DND-41 (cell line): Measurements from ENCODE around the gene RILPL2.
A peak's percentile ranks its signal among the peaks of the same experiment; 100 is the strongest.
"Not testable (repeated sequence)": the region's sequence is repeated elsewhere in the genome, so short reads cannot be mapped to it uniquely, and the experiment has no call there.

Experiments used
- ATAC-seq: fragments of 200-7000 bp; cut with Tn5 transposase; 3 replicates; pipeline ENCODE4 v1.9.1; 2021; ENCODE audit warnings: low read depth; ENCODE audit not compliant: insufficient read depth
- DNase-seq: peaks from one replicate; pipeline ENCODE4 v3.0.0-alpha.2; 2020
- H2AFZ ChIP-seq: 2 replicates; pipeline ENCODE4 v1.6.0; 2012; ENCODE audit warnings: low read depth, low read length
- H3K27ac ChIP-seq: 2 replicates; pipeline ENCODE4 v1.5.1; 2012; ENCODE audit warnings: low read length, inconsistent platforms
- H3K27me3 ChIP-seq: fragments of 200-600 bp; sonication (generic); 2 replicates; pipeline ENCODE4 v1.6.0; 2012; ENCODE audit warnings: low read length, mild to moderate bottlenecking, inconsistent platforms; ENCODE audit not compliant: insufficient read depth, poor library complexity
- H3K36me3 ChIP-seq: 2 replicates; pipeline ENCODE4 v1.5.1; 2012; ENCODE audit warnings: low read length, inconsistent platforms; ENCODE audit not compliant: insufficient read depth
- H3K4me1 ChIP-seq: 2 replicates; pipeline ENCODE4 v1.5.1; 2012; ENCODE audit warnings: mild to moderate bottlenecking, low read length; ENCODE audit not compliant: insufficient read depth
- H3K4me2 ChIP-seq: 2 replicates; pipeline ENCODE4 v1.6.0; 2012; ENCODE audit warnings: mild to moderate bottlenecking, moderate library complexity, low read length, inconsistent platforms; ENCODE audit not compliant: insufficient read depth
- H3K4me3 ChIP-seq, 2 experiments: fragments of 200-600 bp in 1 of 2; shearing (Covaris generic) in 1 of 2; 2 replicates each; pipeline ENCODE4 v1.5.1; 2012 to 2016; ENCODE audit warnings: inconsistent platforms in 2 of 2, low read length in 2 of 2, mild to moderate bottlenecking in 2 of 2, low read depth in 1 of 2, moderate library complexity in 1 of 2
- H3K79me2 ChIP-seq: 2 replicates; pipeline ENCODE4 v1.6.0; 2012; ENCODE audit warnings: low read length, inconsistent platforms; ENCODE audit not compliant: insufficient read depth
- H3K9ac ChIP-seq: 2 replicates; pipeline ENCODE4 v1.6.0; 2012; ENCODE audit warnings: low read depth, mild to moderate bottlenecking, inconsistent platforms, low read length, moderate library complexity
- H3K9me3 ChIP-seq: 2 replicates; pipeline ENCODE4 v1.5.1; 2012; ENCODE audit warnings: low read length, moderate library complexity, mild to moderate bottlenecking, inconsistent platforms; ENCODE audit not compliant: insufficient read depth, severe bottlenecking
- H4K20me1 ChIP-seq: 2 replicates; pipeline ENCODE4 v1.6.0; 2012; ENCODE audit warnings: low read length; ENCODE audit not compliant: insufficient read depth
- EZH2 ChIP-seq: IDR thresholded peaks from 3 replicates; pipeline ENCODE4 v1.6.1; 2012; ENCODE audit warnings: borderline replicate concordance, low read depth, mild to moderate bottlenecking, moderate library complexity, low read length, inconsistent platforms; ENCODE audit not compliant: severe bottlenecking
- TF ChIP-seq, protein P1 (sequence below): IDR thresholded peaks from 2 replicates; pipeline ENCODE4 v1.5.1; 2012; ENCODE audit warnings: borderline replicate concordance, low read length, moderate library complexity, mild to moderate bottlenecking; ENCODE audit not compliant: poor library complexity, severe bottlenecking; ENCODE audit errors: extremely low read depth

RILPL2 gene

GRCh38 chr12:123384994-123385376 lies 51.5 kb downstream of the RILPL2 start:
- peak overlapping the region; percentile 81; the same call in 1 of the 2 replicates for H2AFZ ChIP-seq
- ATAC-seq (no peak), DNase-seq (no peak)
- H3K36me3 ChIP-seq = peaks cover 4% of the 10 kb centered on the region; the same call in 1 of the 2 replicates
- H4K20me1 ChIP-seq = peaks cover 3% of the 10 kb centered on the region; the same call in 1 of the 2 replicates
- H3K4me2 ChIP-seq = peak overlapping the region; percentile 89
- H3K27me3 ChIP-seq = no peaks in the 10 kb centered on the region
- H3K79me2 ChIP-seq = peaks cover 48% of the 10 kb centered on the region
- 0 out of 2 replicates have a peak overlapping the region, but pooled peaks have one; percentile 77 for H3K27ac ChIP-seq
- H3K9ac ChIP-seq = peak overlapping the region; percentile 71
- H3K4me3 ChIP-seq = peak overlapping the region; percentile 53 to 67; a peak in 3 of 4 replicates
- TF ChIP-seq, protein P1, sequence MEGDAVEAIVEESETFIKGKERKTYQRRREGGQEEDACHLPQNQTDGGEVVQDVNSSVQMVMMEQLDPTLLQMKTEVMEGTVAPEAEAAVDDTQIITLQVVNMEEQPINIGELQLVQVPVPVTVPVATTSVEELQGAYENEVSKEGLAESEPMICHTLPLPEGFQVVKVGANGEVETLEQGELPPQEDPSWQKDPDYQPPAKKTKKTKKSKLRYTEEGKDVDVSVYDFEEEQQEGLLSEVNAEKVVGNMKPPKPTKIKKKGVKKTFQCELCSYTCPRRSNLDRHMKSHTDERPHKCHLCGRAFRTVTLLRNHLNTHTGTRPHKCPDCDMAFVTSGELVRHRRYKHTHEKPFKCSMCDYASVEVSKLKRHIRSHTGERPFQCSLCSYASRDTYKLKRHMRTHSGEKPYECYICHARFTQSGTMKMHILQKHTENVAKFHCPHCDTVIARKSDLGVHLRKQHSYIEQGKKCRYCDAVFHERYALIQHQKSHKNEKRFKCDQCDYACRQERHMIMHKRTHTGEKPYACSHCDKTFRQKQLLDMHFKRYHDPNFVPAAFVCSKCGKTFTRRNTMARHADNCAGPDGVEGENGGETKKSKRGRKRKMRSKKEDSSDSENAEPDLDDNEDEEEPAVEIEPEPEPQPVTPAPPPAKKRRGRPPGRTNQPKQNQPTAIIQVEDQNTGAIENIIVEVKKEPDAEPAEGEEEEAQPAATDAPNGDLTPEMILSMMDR = no peak
- TF ChIP-seq EZH2 = no peak
- peaks cover 51% of the 10 kb centered on the region for H3K4me1 ChIP-seq
- no peaks in the 10 kb centered on the region for H3K9me3 ChIP-seq

GRCh38 chr12:123384318-123384993 lies 52.0 kb downstream of the RILPL2 start:
- Histone ChIP-seq H3K9me3 (no peaks in the 10 kb centered on the region), H2AFZ (peak overlapping the region; percentile 81), H3K79me2 (peaks cover 43% of the 10 kb centered on the region), H3K27me3 (no peaks in the 10 kb centered on the region), H4K20me1 (no peaks in the 10 kb centered on the region), H3K4me1 (peaks cover 46% of the 10 kb centered on the region), H3K36me3 (no peaks in the 10 kb centered on the region), H3K4me3 (peak overlapping the region; percentile 53 to 67), H3K9ac (peak overlapping the region; percentile 71), H3K27ac (peak overlapping the region; percentile 77), H3K4me2 (peak overlapping the region; percentile 89)
- no peak for TF ChIP-seq EZH2
- TF ChIP-seq, protein P1 = peak; percentile 14
- ATAC-seq (peak; percentile 16; the same call in 2 of the 3 replicates), DNase-seq (no peak)

GRCh38 chr12:123382684-123383083 lies 53.8 kb downstream of the RILPL2 start:
- no peak for TF ChIP-seq EZH2
- Histone ChIP-seq H3K27me3 (no peaks in the 10 kb centered on the region), H3K9ac (no peak overlapping the region), H4K20me1 (no peaks in the 10 kb centered on the region), H3K4me2 (no peak overlapping the region), H3K27ac (no peak overlapping the region), H3K36me3 (no peaks in the 10 kb centered on the region), H3K9me3 (no peaks in the 10 kb centered on the region), H3K4me3 (no peak overlapping the region), H2AFZ (no peak overlapping the region), H3K79me2 (peaks cover 34% of the 10 kb centered on the region), H3K4me1 (peaks cover 39% of the 10 kb centered on the region)
- ATAC-seq (no peak), DNase-seq (no peak)

- ATAC-seq = no peak
- H3K9me3 ChIP-seq = no peaks in the 10 kb centered on the region
- no peak overlapping the region for H3K9ac ChIP-seq
- peaks cover 3% of the 10 kb centered on the region for H3K79me2 ChIP-seq
- no peak overlapping the region for H3K4me2 ChIP-seq
- TF ChIP-seq, protein P1 = no peak
- TF ChIP-seq EZH2 = no peak
- no peaks in the 10 kb centered on the region for H3K36me3 ChIP-seq
- no peak overlapping the region for H3K27ac ChIP-seq
- no peaks in the 10 kb centered on the region for H4K20me1 ChIP-seq
- no peaks in the 10 kb centered on the region for H3K27me3 ChIP-seq
- no peak overlapping the region for H2AFZ ChIP-seq
- no peak overlapping the region for H3K4me3 ChIP-seq
- peaks cover 6% of the 10 kb centered on the region for H3K4me1 ChIP-seq
- DNase-seq = no peak
Observed at GRCh38 chr12:123379391-123379790, 57.1 kb downstream of the RILPL2 start.

GRCh38 chr12:123372415-123372814 lies 64.1 kb downstream of the RILPL2 start:
- not testable (repeated sequence) for H3K4me1 ChIP-seq, H3K4me2 ChIP-seq, H4K20me1 ChIP-seq, H3K79me2 ChIP-seq, H3K27me3 ChIP-seq, ATAC-seq, H3K36me3 ChIP-seq, DNase-seq, H3K4me3 ChIP-seq, H3K9me3 ChIP-seq, H3K9ac ChIP-seq, H2AFZ ChIP-seq, H3K27ac ChIP-seq
